Right lobe of liver (tissue), 4 donors: ENCODE measurements around the gene NRN1L.

Experiments
- CTCF ChIP-seq, 4 donors: fragments of 200-600 bp in 3 of 4; fragments of 450-650 bp in 1 of 4; IDR thresholded peaks; one replicate each; pipeline versions ENCODE4 v1.5.1 to v1.8.0; 2016 to 2022; ENCODE audit warnings: antibody characterized with exemption in 4 of 4, mild to moderate bottlenecking in 2 of 4
- POLR2A ChIP-seq: fragments of 450-650 bp; IDR thresholded peaks from one replicate; pipeline ENCODE4 v1.6.1; 2017; ENCODE audit warnings: antibody characterized with exemption, mild to moderate bottlenecking
- donor health status: DM: no; HTN: no; CAD: no.
- donor health status: DM: no; HTN: no; CAD: no.
- donor health status: DM: no; HTN: yes; CAD: no.

GRCh38 chr16:67841816-67842508 lies 42.7 kb upstream of the NRN1L start, which contains the start of gene THAP11:
- peak; percentile 76 to 85 (median 82) for TF ChIP-seq CTCF (IDR thresholded peaks at IDR 0.05)
- TF ChIP-seq POLR2A = peak; percentile 64
